ENCODE data around the gene CREBBP. TPM values are rescaled to one million over a fixed set of nuclear protein-coding genes. Genes with fewer than 3 reads are reported as not detected.

The CREBBP gene
- total and polyA plus RNA-seq, 9 of the 15 experiments (the other 6 are each of a cell fraction or from before 2014, with no cell fraction given), result 0.70 to 24.8 (median 5.6) TPM

DNA sequence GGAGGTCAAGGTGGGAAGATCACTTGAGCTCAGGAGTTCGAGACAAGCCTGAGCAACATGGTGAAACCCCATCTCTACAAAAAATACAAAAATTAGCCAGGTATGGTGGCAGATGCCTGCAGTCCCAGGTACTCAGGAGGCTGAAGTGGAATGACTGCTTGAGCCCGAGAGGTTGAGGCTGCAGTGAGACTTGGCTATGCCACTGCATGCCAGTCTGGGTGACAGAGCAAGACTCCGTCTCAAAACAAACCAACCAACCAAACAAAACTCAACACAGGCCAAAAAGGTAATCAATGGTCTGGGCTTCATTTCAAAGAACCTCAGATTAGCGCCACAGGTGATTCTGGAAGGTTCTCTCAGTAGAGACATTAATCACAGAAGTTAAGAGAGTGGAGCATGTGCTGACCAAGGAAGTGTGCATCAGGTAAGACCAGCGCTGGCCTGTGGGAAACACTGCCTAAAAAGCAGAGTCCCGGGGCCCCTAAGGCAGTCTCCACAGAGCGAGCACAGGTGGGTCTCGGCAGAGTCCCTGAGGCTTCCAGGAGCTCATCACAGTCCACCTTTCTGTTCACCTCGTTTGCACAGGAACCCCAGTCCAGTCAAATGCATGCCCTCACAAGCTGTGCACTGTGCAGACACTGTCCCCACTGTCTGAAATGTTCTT, 91.7 kb downstream of the CREBBP start (continued):
- TF ChIP-seq, protein P1, sequence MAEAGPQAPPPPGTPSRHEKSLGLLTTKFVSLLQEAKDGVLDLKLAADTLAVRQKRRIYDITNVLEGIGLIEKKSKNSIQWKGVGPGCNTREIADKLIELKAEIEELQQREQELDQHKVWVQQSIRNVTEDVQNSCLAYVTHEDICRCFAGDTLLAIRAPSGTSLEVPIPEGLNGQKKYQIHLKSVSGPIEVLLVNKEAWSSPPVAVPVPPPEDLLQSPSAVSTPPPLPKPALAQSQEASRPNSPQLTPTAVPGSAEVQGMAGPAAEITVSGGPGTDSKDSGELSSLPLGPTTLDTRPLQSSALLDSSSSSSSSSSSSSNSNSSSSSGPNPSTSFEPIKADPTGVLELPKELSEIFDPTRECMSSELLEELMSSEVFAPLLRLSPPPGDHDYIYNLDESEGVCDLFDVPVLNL (CRISPR knock-in tag; IDR thresholded peaks at IDR 0.05; ENCODE audit: low read depth), result no peak
- TF ChIP-seq ZNF785 (CRISPR knock-in tag; IDR thresholded peaks at IDR 0.05), result no peak
- TF ChIP-seq U2AF1 (optimal IDR thresholded peaks at IDR 0.05; ENCODE audit: low read depth, low read length), result no peak
- TF ChIP-seq, protein P2, sequence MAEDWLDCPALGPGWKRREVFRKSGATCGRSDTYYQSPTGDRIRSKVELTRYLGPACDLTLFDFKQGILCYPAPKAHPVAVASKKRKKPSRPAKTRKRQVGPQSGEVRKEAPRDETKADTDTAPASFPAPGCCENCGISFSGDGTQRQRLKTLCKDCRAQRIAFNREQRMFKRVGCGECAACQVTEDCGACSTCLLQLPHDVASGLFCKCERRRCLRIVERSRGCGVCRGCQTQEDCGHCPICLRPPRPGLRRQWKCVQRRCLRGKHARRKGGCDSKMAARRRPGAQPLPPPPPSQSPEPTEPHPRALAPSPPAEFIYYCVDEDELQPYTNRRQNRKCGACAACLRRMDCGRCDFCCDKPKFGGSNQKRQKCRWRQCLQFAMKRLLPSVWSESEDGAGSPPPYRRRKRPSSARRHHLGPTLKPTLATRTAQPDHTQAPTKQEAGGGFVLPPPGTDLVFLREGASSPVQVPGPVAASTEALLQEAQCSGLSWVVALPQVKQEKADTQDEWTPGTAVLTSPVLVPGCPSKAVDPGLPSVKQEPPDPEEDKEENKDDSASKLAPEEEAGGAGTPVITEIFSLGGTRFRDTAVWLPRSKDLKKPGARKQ (CRISPR knock-in tag; IDR thresholded peaks at IDR 0.05), result no peak
- no peak for TF ChIP-seq TEAD2 (tag; IDR thresholded peaks at IDR 0.05)

DNA sequence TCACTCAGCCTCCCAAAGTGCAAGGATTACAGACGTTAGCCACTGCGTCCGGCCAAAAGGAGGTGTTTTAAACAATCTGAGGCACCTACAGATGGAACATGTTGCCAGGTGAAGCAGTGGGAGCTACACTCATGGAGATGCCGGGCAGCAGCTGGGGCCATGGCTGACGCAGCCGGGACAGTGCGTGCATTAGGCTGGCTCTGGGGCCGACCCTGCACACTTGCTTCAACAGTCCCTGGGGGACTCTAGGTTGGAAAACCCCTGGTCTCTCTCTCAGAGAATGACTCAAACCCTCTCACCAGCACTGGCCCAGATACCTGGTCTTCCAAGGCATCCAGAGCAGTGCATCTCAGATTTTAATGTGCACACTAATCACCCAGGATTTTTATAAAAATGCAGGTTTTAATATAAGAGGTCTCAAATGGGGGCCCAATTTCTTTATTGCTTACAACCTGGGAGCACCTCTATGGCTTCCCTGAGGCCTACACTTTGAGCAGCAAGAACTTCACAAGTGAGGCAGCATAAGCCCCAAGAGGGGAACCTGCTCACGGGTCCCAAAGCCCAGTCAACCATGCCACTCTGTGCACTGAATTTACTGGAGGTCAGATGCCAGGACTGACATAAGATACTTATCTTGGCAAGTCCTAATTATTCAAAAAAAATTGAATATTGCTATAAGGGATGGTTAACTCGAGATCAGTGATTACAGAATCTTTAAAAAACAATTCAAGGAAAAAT, 92.4 kb downstream of the CREBBP start:
- H3K36me3 ChIP-seq (ENCODE audit: control insufficient read depth, insufficient read depth, low read length), result peaks cover 38% of the 10 kb centered on the region; the same call in 2 of the 3 replicates
- H3K9me3 ChIP-seq (replicated peaks; ENCODE audit: control insufficient read depth, insufficient read depth, low read depth, low read length), result no peaks in the 10 kb centered on the region
- 0 out of 3 replicates have a peak, but pooled peaks cover 2% of the 10 kb centered on the region for H3K79me2 ChIP-seq (ENCODE audit: control insufficient read depth, insufficient read depth, low read length)
- TF ChIP-seq ZSCAN29 (IDR thresholded peaks at IDR 0.05) (no peak), ZNF75A (CRISPR knock-in tag; IDR thresholded peaks at IDR 0.05) (no peak), RBM25 (IDR thresholded peaks at IDR 0.05; ENCODE audit: low read depth, low read length, severe bottlenecking) (no peak)
- no peak overlapping the region for H3K4me3 ChIP-seq
- BruUV-seq (replicated peaks), result no TSS peak
- CTCF ChIA-PET (ENCODE audit: low intra/inter-chr PET ratio), result no interaction called here
- H3K4me1 ChIP-seq (replicated peaks in 1 of 2; ENCODE audit: control insufficient read depth in 2 of 2, insufficient read depth in 2 of 2, low read length in 2 of 2), result peaks cover 0 to 3% of the 10 kb centered on the region in 2 experiments; a peak in 2 of 5 replicates
- 89% methylated on average over 10 of the region's 10 CpGs for WGBS (ENCODE audit: insufficient coverage, low coverage, missing lambda C conversion rate)
- no peak overlapping the region for H3K4me2 ChIP-seq (ENCODE audit: insufficient read depth, low read length)
- no peak overlapping the region for H3K27ac ChIP-seq (ENCODE audit: extremely low read depth, low read depth, low read length)
- no peaks in the 10 kb centered on the region for H3K27me3 ChIP-seq (ENCODE audit: control insufficient read depth in 2 of 2, insufficient read depth in 2 of 2, low read length in 2 of 2)
- no peak for DNase-seq (ENCODE audit: extremely low read depth in 1 of 4, low spot score in 3 of 4)
- no peaks in the 10 kb centered on the region for H3K9me1 ChIP-seq (ENCODE audit: control insufficient read depth, insufficient read depth, low read length)
- intact Hi-C loops (cut with micrococcal nuclease), result no loop called here
- ATAC-seq, result no peak
- FAIRE-seq, result no peak
- no peak overlapping the region for H3K9ac ChIP-seq (ENCODE audit: insufficient read depth in 1 of 2, low read depth in 2 of 2, low read length in 2 of 2)
- peaks cover 2% of the 10 kb centered on the region; the same call in 1 of the 2 replicates for H4K20me1 ChIP-seq (replicated peaks; ENCODE audit: control insufficient read depth, insufficient read depth, low read length)
- no peak overlapping the region for H2AFZ ChIP-seq (ENCODE audit: low read depth, low read length)
- POLR2A ChIA-PET, result no interaction called here
- in situ Hi-C loops (cut with MboI), result no loop called here

All from K562 (cell line).